ENCODE results near the gene DCDC1.
A peak's percentile ranks its signal among the peaks of the same experiment; 100 is the strongest.

The DCDC1 gene

DNA sequence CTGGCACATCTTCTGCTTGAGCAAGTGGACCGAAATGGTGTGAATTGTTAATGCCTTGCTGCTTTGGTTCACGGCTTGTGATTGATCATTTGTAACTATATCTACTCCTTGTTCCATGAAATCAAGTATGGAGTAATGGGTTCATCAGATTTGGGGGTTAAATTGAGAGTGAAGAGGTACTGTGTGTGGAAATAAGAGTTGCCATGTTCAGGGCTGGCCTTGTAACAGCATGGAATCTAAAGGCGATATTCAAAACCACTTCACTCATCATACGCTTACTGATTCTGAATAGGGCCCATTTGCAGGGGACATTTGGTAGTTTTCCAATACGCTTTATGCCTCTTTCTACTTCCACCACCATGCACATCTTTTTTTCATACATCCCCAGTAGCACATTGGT lies 122.2 kb downstream of the DCDC1 start:
- TF ChIP-seq, protein P1, sequence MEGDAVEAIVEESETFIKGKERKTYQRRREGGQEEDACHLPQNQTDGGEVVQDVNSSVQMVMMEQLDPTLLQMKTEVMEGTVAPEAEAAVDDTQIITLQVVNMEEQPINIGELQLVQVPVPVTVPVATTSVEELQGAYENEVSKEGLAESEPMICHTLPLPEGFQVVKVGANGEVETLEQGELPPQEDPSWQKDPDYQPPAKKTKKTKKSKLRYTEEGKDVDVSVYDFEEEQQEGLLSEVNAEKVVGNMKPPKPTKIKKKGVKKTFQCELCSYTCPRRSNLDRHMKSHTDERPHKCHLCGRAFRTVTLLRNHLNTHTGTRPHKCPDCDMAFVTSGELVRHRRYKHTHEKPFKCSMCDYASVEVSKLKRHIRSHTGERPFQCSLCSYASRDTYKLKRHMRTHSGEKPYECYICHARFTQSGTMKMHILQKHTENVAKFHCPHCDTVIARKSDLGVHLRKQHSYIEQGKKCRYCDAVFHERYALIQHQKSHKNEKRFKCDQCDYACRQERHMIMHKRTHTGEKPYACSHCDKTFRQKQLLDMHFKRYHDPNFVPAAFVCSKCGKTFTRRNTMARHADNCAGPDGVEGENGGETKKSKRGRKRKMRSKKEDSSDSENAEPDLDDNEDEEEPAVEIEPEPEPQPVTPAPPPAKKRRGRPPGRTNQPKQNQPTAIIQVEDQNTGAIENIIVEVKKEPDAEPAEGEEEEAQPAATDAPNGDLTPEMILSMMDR (IDR thresholded peaks at IDR 0.05; ENCODE audit: borderline replicate concordance, insufficient read depth, low read depth, low read length): no peak
- H3K4me3 ChIP-seq (ENCODE audit: low read depth, low read length): no peak overlapping the region

DNA sequence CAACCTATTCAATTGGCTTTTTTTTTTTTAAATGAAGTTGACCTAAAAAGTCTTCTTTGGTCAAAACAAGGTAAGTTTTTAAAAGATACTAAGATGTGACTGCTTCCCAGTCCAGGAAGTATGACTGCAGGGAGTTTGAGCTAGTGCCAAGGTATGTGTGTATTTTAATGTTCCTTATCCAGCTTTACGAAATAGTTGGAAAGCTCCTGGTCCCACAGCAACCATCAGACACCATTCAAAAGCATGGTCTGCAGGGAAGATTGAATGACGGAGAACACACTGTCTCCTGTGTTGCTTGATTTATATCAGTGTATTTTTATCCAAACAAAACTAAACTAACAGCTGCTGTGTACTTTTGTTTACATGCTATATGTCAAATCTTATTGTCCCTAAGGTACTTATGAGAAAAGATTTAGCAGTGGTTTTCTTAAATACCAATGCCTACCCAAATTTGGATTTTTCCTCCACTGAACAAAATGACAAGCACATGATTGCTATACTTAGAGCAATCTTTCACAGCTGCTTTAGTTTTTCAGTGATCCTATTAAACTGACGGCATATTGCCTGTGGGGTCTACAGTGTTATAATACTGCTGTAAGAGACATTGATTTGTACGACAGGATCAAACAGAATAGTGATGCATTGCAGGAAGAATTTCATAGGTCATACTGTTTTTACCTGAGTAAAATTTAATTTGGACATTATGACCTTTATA lies 122.9 kb downstream of the DCDC1 start:
- TF ChIP-seq, protein P1 (IDR thresholded peaks at IDR 0.05; ENCODE audit: borderline replicate concordance, insufficient read depth, low read depth, low read length): no peak
- no peak overlapping the region for H3K4me3 ChIP-seq (ENCODE audit: low read depth, low read length)

DNA sequence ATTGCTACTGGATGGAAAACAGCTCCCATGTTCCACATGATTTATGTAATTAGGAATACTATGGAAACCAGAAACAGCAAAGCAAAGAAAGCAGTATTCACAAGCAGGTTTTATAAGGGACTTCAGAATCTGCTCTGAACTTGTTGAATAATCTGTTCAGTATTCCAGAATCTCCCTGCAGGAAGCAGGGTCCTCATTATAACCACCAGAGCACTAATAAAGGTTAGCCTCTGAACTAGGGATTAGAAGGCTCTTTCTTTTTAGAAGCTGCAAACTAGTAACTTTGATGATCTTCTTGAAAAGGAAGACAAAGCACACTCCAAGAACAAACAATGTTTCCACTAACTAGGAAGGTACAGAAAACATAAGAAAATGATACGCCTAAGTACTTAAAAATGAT lies 125.8 kb downstream of the DCDC1 start:
- no peak overlapping the region for H3K4me3 ChIP-seq (ENCODE audit: low read depth, low read length)
- TF ChIP-seq, protein P1 (IDR thresholded peaks at IDR 0.05; ENCODE audit: borderline replicate concordance, insufficient read depth, low read depth, low read length): no peak

DNA sequence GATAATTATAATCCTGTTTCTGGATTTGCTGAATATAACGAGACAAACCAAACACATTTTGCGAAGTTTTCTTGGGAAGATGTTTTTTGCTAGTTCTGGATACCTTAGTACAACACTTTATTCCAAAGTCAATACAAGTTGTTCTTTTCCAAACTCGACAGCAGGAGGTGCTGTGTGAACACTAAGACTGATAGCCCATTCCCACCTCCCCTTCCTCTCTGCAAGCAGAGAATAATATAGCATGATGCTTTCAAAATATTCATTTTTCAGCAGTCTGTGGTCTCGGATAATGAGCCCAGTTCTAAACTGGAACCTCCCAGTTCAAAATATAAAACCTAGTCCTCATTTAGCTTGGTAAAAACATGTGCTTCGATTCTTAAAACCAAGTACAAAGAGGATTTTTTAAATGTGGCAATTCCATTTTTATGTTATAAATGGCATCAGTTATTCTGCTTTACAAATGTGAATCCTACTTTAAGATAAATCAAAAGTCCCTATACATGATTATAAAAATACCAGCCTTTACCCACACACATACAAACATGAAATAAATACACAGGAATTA lies 129.1 kb downstream of the DCDC1 start:
- no peak overlapping the region for H3K4me3 ChIP-seq (ENCODE audit: low read depth, low read length)
- TF ChIP-seq, protein P1 (IDR thresholded peaks at IDR 0.05; ENCODE audit: borderline replicate concordance, insufficient read depth, low read depth, low read length): peak; percentile 54; the same call in 1 of the 2 replicates

- TF ChIP-seq, protein P1 (IDR thresholded peaks at IDR 0.05; ENCODE audit: borderline replicate concordance, insufficient read depth, low read depth, low read length): no peak
- no peak overlapping the region for H3K4me3 ChIP-seq (ENCODE audit: low read depth, low read length)
Observed at GRCh38 chr11:31237819-31238760, 131.4 kb downstream of the DCDC1 start.

DNA sequence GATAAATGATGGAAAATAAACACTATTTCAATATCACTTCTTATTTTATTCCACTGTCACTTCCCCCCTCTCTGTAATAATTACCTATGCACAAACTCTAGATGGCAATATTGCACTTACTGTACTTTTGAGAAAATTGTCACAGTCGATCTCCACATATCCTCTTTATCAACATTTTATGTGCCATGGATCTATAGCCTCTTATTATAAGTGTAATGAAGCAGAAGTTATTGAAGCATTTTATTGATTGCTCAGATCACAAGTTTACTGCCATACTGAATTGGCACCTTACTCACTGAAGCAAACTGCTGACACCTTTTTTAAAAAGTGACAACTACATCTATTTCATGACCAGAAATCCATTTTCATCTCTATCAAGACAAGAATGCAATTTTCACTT lies 133.4 kb downstream of the DCDC1 start:
- H3K4me3 ChIP-seq (ENCODE audit: low read depth, low read length): no peak overlapping the region
- TF ChIP-seq, protein P1 (IDR thresholded peaks at IDR 0.05; ENCODE audit: borderline replicate concordance, insufficient read depth, low read depth, low read length): no peak
